Endometrium (tissue), 2 donors: ENCODE measurements around the gene SPI1.

ENCODE experiments used
- FAIRE-seq: peaks from 2 replicates; lab custom pipeline; 2012; peaks lifted over from hg19 to GRCh38; lab: Jason Lieb, UNC
- donor health status: control.
- donor health status: control.

SPI1 gene

GRCh38 chr11:47406896-47407745, 28.8 kb upstream of the SPI1 start:
- FAIRE-seq = no peak

DNA sequence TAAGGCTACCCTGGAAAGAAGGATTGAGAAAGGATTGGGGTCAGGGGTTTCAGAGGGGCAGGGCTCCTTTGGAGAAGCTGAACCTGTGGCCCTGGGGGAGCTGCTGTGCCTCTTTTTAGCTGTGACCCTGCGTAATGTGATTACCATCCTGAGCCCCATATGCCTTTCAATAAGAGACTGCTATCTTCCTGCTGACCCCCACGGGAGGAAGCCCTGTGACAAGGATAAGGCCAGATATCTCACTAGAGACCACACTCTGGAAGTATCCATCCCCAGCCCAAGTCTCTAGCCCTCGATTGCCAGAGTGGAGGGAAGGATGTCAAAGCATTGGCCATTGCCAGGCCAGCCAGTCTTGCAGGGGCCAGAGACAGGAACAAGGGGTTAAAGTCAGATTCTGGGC, 25.2 kb upstream of the SPI1 start:
- FAIRE-seq = no peak

- no peak for FAIRE-seq
These were observed 24.8 kb upstream of the SPI1 start for GRCh38 chr11:47403135-47403534.

- no peak for FAIRE-seq
These were observed 22.5 kb upstream of the SPI1 start for GRCh38 chr11:47400768-47401279.

- FAIRE-seq = no peak
These were observed 21.8 kb upstream of the SPI1 start for GRCh38 chr11:47399860-47400767.

DNA sequence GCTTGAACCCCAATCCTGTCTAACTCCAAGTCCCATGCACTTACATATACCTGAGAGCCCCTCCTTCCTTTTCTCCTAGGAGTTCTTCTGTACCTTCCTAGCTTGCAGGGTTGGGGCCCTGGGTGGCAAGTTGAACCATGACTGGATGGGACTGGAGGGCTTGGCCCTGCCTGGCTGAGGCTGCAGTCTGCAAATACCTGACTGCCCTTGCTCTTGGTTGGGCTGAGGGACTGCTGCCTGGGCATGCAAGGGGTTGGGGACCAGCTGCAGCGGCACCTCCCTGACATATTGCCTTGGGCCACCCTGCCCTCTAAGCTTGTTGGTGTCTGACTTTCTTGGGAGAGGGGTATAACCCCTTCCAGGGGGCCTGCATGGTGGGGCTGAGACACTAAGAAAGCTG, 20.2 kb upstream of the SPI1 start:
- FAIRE-seq = no peak

- no peak for FAIRE-seq
These were observed 19.7 kb upstream of the SPI1 start for GRCh38 chr11:47398011-47398410.

DNA sequence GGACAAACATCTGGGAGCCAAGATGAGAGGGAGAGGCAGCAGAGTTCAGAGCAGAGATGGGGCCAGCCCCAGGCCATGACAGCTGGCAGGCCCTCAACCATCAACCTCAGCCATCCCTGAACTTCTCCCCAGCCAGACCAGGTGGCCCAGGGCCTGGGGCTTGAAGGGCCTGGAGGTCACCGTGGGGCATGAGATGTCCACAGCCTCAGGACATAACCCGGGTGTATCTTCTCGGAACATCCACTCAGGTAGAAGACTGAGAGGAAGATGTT, 17.6 kb upstream of the SPI1 start:
- FAIRE-seq = no peak

DNA sequence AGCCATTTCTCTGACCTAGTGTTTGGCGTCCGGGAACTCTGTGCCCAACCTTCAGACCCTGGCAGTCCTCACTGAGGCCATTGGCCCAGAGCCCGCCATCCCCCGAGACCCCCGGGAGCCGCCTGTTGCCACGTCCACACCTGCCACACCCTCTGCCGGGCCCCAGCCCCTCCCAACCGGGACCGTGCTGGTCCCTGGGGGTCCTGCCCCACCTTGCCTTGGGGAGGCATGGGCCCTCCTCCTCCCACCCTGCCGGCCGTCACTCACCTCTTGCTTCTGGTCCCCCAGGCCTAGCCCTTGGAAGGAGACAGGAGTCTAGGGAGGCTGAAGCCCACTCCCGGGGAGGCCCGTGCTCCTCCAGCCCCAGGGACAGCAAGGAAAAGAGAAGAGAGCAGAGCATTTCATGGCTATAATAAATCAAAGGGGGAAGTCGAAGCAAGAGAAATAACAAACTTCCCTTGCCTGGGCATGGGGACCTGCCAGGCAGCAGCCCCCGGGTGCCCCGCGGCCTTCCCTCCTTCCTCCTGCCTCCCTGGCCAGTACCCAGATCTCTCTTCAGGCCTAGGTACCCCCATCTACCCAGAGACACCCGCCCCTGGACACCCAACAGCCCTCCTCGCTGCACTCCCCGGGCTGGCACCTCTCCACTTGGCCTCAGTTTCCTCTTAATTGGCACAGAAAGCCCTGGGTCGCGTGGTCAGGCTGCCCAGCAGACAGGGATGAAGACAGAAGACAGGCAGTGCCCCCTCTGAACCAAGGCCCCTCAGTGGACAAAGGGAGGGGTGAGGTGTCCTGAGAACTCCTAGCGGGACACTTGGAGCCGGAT, 17.1 kb upstream of the SPI1 start:
- FAIRE-seq = no peak

DNA sequence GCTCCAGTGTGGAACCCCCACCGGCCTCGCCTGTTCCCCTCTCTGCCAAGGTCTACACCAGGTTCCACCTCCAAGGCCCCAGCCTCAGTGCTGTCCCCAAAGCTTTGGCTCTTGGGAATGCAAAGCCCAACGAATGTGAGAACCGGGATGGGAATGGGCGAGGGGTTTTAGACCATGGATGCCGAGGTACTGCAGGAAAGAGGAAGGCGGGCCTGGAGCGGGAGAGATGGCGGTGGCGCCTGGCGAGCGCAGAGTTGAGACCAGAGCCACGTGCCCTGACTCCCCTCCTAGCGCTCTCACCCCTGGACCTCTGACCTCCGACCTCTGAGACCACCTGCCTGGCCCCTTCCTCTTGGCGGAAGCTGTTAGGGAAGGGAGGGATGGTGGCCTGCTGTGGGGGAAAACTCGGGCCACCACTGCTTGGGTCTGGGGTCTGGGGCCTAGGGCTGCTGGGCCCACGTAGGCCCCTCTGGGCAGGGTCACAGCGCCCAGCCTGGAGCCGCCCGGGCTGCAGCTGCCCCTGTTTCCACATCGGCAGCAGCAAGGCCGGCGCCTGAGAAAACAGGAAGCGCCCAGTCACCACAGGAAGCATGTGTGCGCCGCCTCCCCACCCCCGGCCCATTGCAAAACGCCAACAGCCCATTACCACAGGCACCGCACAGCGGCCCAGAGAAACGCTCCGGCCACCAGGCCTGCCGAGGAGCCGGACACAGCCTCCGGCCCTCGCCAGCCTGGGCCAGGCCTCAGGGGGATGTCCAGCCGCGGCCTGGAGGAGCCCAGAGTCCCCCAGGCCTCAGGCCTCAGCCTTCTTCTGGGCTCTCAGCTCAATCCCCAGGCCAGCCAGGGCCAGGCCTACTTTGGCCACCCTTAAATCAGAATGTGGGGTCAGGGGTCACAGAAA, 16.2 kb upstream of the SPI1 start:
- no peak for FAIRE-seq

GRCh38 chr11:47394050-47394321, 15.6 kb upstream of the SPI1 start:
- no peak for FAIRE-seq

DNA sequence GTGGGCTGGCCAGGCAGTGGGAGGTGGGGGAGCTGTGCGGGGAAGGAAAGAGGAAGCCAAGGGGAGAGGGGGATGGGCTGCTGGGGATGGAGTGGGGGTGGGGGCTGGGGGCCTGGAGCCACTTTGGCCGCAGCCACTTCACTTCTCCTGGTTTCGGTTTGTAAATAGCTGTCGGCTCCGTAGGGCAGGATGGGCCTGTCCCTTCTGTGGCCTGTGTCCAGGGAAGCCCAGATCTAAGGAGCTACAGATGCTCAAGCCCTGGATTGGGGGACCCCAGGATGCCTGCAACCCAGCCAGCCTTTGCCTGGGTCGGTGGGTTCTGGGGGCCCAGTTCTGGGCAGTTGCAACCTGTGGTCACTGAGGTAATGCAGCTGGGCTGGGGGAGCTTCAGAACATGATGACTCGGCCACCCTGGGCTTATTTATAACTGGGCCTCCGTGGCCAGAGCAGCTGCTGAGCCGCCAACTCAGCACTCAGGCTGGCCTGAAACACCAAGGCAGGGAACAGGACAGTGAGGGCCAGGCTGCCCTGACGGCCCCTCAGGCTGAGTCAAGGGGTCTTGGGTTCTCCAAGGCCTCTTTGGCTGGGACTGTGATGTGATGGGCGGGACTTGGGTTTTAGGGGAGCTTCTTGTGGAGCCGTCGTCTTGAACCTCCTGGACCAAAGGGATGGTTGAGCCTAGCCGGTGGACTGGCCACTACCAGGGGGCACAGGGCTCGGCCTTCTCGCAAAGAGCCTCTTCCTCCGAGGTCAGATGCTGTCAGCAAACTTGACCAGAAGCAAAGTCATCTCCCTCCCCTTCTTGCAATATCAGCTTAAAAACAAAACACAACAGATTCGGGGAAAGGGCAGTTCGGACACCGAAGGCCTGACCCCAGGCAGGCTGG, 15.1 kb upstream of the SPI1 start:
- FAIRE-seq = no peak

DNA sequence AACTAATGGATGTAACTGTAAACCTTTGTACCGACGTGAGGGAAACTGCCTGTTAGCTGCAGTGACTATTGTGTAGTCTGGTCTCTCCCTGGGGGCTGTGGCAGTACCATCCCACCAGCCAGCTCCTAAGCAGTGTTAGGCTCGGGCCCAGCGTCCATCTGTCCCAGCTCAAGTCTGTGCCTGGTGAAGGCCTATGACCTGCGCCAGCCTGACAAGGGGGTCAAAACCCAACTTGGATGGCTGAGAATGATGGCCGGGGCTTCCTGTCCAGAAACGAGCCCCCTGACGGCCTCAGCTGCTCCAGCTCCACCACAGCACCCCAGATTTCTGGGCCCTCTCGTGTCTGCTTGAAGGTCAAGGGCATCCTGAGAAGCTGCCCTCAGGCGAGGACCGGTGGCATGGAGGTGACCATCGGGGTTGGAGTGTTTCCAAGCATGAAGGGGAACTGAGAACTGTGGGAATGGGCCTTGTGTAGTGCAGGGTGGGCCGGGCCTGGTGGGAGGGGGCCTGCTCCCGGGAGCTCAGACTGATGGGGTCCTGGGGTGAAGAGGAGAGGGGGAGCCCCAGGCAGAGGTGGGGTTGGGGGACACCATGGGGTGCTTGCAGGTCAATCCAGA, 14.3 kb upstream of the SPI1 start:
- FAIRE-seq = no peak

- FAIRE-seq = no peak
These were observed 13.5 kb upstream of the SPI1 start for GRCh38 chr11:47391711-47392432.

- FAIRE-seq = no peak
These were observed 12.8 kb upstream of the SPI1 start for GRCh38 chr11:47391077-47391583.

GRCh38 chr11:47390422-47390760, 12.0 kb upstream of the SPI1 start:
- FAIRE-seq = no peak

GRCh38 chr11:47389577-47390421, 11.5 kb upstream of the SPI1 start:
- FAIRE-seq = no peak
